Testis (tissue), 2 donors: ENCODE results near the gene SLC51B.

ENCODE experiments used
- CTCF ChIP-seq, 3 experiments: fragments of 450-650 bp in 2 of 3; fragments of 200-600 bp in 1 of 3; sonication (generic) in 1 of 3; IDR thresholded peaks; one replicate each; pipeline ENCODE4 v1.5.1; 2016 to 2019; ENCODE audit warnings: antibody characterized with exemption in 3 of 3, mild to moderate bottlenecking in 2 of 3, moderate library complexity in 1 of 3
- POLR2A ChIP-seq: fragments of 450-650 bp; IDR thresholded peaks from one replicate; pipeline ENCODE4 v1.6.1; 2017; ENCODE audit warnings: antibody characterized with exemption, mild to moderate bottlenecking, moderate library complexity

- TF ChIP-seq POLR2A, result no peak
- TF ChIP-seq CTCF (IDR thresholded peaks at IDR 0.05), result no peak
Observed at GRCh38 chr15:65062061-65062460, 16.9 kb downstream of the SLC51B start.
